Measurements from ENCODE around the gene REPIN1.
A peak's percentile ranks its signal among the peaks of the same experiment; 100 is the strongest.

The REPIN1 gene

GRCh38 chr7:150376560-150376959, 7.9 kb downstream of the REPIN1 start:
- FAIRE-seq: no peak
- DNase-seq (ENCODE audit: insufficient read length, low spot score): no peak
- TF ChIP-seq CTCF (IDR thresholded peaks at IDR 0.05; ENCODE audit: insufficient read depth, missing control alignments): no peak

- TF ChIP-seq CTCF (IDR thresholded peaks at IDR 0.05; ENCODE audit: insufficient read depth, missing control alignments): no peak
- FAIRE-seq: no peak
Measured at GRCh38 chr7:150377196-150377595, 8.6 kb downstream of the REPIN1 start.

GRCh38 chr7:150377635-150378034, 9.0 kb downstream of the REPIN1 start:
- no peak for FAIRE-seq
- no peak for TF ChIP-seq CTCF (IDR thresholded peaks at IDR 0.05; ENCODE audit: insufficient read depth, missing control alignments)

More at GRCh38 chr7:150377196-150377595, 8.6 kb downstream of the REPIN1 start:
- no peak for DNase-seq (ENCODE audit: insufficient read length, low spot score)

GRCh38 chr7:150378115-150378852, 9.7 kb downstream of the REPIN1 start:
- DNase-seq (ENCODE audit: insufficient read length, low spot score) (no peak), FAIRE-seq (no peak)
- peak; percentile 42 for TF ChIP-seq CTCF (IDR thresholded peaks at IDR 0.05; ENCODE audit: insufficient read depth, missing control alignments)

More at GRCh38 chr7:150377635-150378034, 9.0 kb downstream of the REPIN1 start:
- no peak for DNase-seq (ENCODE audit: insufficient read length, low spot score)

GRCh38 chr7:150378853-150379440, 10.3 kb downstream of the REPIN1 start, which contains the start of gene ZNF775:
ZNF775 (plus strand) TSS chr7:150379330; CDS start chr7:150388471, 9,141 bp downstream.
- DNase-seq (ENCODE audit: insufficient read length, low spot score) (peak; percentile 98), FAIRE-seq (no peak)
- TF ChIP-seq CTCF (IDR thresholded peaks at IDR 0.05; ENCODE audit: insufficient read depth, missing control alignments): no peak

GRCh38 chr7:150379441-150380379, 11.1 kb downstream of the REPIN1 start:
- TF ChIP-seq CTCF (IDR thresholded peaks at IDR 0.05; ENCODE audit: insufficient read depth, missing control alignments): no peak
- DNase-seq (ENCODE audit: insufficient read length, low spot score) (no peak), FAIRE-seq (no peak)
